GM19324 (cell line): ENCODE measurements around the gene PPT2.
"Not testable (repeated sequence)": the region's sequence is repeated elsewhere in the genome, so short reads cannot be mapped to it uniquely, and the experiment has no call there.

Experiments
- ATAC-seq: cut with Tn5 transposase; IDR thresholded peaks from one replicate; pipeline ENCODE4 v1.9.1; 2021; ENCODE audit warnings: mild to moderate bottlenecking, moderate library complexity; ENCODE audit not compliant: unreplicated experiment, low FRiP score

Gene PPT2

DNA sequence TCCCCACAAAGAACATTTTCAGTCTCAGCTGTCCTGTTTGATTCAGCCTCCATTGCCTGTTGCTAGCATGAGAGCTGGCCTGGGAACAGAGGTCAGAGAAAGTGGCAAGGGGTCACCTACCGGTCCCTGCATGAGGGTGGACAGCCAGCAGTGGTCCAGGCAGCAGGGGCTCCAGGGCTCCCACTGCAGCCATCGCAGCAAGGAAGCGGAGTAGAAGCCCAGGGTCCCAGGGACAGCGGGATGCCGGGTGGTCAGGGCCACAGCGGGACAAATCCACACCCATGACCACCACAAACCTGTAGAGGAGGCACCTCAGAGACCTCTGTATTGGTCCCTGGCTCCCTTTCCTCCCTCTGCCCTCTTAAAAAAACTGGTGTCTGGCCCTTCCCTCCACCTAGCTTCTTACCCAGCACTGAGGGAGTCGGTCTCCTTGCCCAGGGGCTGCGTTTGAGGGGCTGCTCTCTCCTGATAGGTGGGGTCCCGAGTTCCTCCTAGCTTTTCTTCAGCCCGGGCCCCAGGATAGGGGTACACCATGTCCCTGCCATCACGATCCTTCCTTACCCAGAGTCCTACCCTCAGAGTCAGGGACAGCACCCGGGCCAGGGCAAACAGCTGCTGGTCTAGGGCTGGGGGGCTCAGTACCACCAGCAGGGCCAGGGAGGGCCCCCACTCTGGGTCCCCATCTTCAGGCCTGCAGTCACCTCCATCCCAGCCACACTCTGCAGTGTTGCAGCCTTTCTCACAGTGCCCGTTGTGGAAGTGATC, 47.0 kb downstream of the PPT2 start:
- no peak for ATAC-seq

DNA sequence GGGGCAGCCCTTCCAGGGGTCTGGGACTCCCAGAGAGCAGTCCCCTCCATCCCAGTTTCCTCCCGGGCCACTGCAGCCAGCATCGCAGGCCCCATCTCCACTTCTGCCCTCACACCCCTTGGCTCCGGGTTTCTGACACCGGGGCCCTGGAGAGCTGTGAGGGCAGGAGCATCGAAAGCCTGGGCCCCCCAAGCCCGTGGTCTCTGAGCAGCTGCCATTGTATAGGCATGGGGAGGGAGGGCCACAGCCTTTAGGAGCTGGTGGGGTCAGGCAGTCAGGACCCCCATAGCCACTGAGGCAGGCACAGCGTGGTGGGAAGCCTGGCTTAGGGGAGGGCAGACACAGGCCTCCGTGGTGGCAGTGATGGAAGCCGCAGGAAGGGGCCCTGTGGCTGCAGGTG, 48.2 kb downstream of the PPT2 start:
- ATAC-seq: no peak

DNA sequence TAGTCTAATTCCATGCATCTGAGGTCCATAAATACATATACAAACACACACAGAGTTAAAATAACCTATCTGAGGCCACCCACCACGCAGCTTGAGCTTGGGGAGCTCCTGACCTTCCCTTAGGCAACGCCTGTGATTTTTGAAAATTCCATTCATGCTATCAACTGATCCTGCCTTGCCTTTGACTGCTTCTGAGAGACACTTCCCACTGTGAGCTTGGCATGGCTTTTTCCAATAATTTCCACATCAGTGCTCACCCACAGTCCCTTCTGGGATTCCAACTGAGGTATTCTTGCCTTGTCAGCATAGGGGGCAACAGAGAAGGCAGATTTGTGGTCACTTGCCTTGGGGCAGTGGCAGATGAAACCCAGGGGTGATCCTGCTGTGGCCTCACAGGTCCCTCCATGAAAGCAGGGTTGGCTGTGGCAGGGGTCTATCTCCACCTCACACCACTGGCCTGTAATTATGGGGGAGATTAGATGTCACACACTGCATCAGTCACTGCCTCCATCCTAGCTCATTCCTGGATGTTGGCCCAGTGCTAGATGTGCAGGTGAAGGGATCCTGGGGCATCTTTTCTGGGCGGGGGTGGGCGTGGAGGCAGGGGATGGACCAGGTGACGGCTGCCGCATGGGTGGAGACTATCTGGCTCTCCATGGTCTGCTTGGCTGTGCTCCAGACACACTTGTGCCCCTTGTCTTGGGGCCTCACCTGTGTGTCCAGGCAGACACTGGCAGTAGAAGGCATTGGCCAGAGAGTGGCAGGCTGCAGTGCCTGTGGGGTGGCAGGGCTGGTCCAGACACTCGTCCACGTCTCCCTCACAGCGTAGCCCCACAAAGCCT, 49.7 kb downstream of the PPT2 start:
- no peak for ATAC-seq

DNA sequence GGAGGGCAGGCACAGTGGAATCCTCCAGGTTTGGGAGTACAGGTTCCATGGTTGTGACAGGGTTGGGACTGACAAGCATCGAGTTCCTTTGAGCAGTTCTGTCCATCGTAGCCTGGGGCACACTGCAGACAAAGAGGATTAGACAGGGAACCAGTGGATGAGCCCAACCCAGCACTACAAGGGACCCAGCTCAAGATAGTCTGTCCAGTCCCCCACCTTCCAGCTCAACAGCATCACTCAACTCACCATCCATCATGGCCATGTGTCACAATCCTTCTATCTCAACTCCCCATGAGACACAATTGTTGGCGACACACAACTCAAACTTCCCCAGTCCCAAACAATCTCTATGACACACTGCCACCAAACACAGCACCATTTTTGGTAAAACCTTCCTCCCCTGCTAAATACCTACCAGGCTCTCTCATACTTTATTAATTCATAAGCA, 50.4 kb downstream of the PPT2 start:
- ATAC-seq: no peak

DNA sequence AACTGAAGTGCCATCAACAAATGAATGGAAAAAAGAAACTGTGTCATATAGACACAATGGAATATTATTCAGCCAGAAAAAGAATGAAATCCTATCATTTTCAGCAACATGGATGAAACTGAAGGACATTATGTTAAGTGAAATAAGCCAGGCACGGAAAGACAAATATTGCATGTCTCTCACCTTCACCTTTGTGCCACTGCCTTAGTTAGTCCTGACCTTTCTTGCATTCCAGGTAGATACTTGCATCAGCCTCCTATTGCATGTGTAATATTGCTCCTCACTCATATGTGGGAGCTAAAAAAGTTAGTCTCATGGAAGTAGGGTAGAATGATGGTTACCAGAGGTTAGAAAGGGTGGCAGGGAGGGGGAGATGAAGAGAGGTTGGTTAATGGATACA, 55.1 kb downstream of the PPT2 start:
- no peak for ATAC-seq

DNA sequence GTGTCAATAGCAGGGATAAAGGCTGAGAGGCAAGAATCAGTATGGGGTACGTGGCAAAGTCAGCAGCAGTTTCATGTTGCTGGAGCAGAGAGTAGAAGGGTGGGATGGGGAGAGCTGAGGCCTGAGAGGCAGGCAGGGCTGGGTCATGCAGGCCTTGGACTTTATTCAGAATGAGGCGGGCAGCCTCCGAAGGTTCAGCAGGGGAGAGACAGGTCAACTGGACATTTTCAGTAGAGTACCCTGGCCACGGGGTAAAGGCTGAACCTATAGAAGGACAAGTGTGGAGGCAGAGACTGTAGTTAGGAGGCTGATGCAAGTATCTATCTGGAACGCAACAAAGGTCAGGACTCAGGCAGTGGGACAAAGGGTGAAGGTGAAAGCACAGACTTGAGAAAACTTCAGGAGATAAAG, 56.3 kb downstream of the PPT2 start:
- no peak for ATAC-seq

DNA sequence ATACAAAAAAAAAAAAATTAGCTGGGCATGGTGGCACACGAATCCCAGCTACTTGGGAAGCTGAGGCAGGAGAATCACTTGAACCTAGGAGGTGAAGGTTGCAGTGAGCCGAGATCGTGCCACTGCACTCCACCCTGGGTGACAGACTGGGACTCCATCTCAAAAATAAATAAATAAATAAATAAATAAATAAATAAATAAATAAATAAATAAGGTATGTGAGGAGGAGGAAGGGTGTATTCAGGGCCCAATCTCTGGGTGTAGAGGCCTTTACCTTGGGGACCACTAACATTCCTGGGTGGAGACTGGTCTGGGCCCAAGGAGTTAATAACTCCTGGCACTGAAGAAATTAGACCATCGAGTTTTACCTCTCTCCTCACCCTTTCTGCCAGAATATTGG, 57.5 kb downstream of the PPT2 start:
- ATAC-seq: not testable (repeated sequence)

DNA sequence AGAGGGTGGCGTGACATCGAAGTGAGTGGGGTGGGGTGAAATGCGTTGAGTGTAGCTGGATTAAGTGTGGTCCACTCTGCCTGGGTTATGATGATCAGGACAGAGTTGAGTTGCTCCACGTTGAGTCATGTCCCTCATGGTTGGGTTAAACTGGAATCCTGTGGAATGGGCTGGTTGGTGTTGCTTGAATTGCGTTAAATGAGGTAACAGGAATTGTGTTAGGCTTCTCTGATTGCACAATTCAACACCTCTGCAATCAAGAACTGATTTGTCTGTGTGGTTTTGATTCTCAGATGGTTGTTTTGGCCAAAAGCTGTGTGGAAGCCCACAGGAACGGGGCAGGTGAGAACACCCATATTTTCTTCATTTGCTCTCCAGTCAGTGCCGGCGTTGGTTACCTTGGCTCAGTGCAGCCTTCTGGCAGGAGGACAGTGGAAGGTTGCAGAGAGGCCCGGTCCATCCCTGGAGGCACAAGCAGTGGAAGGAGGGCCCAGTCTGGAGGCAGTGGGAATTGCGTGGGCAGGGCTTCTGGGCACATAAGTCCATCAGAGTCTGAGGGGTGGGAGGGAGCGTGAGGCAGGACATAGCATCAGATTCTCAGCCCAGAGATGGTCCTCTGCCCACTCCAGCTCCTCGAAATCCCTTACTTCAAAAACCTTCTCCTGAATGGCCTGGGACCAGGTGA, 58.3 kb downstream of the PPT2 start:
- no peak for ATAC-seq
